ENCODE results near the gene BTBD9. TPM values are rescaled to one million over a fixed set of nuclear protein-coding genes. Genes with fewer than 3 reads are reported as not detected.

The BTBD9 gene
- total RNA-seq, 1 experiment from 2014 or later = 4.7 TPM

- Histone ChIP-seq H4K20me1 (ENCODE audit: insufficient read depth, low read depth, low read length) (0 out of 2 replicates have a peak, but pooled peaks cover 3% of the 10 kb centered on the region), H2AFZ (ENCODE audit: low read length) (no peak overlapping the region), H3K4me2 (ENCODE audit: low read depth, low read length, poor library complexity, severe bottlenecking) (no peak overlapping the region), H3K79me2 (ENCODE audit: low read length) (no peaks in the 10 kb centered on the region), H3K9me2 (replicated peaks; ENCODE audit: insufficient read depth, low read length) (no peaks in the 10 kb centered on the region), H3K9ac (ENCODE audit: low read length) (no peak overlapping the region), H3K4me3 (ENCODE audit: low read length) (no peak overlapping the region), H3K27me3 (ENCODE audit: low read length) (no peaks in the 10 kb centered on the region), H3K9me3 (ENCODE audit: low read length) (no peaks in the 10 kb centered on the region), H3K27ac (ENCODE audit: low read length) (no peak overlapping the region), H3K36me3 (ENCODE audit: insufficient read depth, low read length) (no peaks in the 10 kb centered on the region), H3K4me1 (ENCODE audit: low read length) (no peaks in the 10 kb centered on the region)
- DNase-seq = no peak
Measured at GRCh38 chr6:38216451-38216850, 423.3 kb downstream of the BTBD9 start.

- DNase-seq = no peak
- Histone ChIP-seq H3K9me2 (replicated peaks; ENCODE audit: insufficient read depth, low read length) (no peaks in the 10 kb centered on the region), H3K27me3 (ENCODE audit: low read length) (no peaks in the 10 kb centered on the region), H3K4me1 (ENCODE audit: low read length) (no peaks in the 10 kb centered on the region), H3K9ac (ENCODE audit: low read length) (no peak overlapping the region), H3K4me2 (ENCODE audit: low read depth, low read length, poor library complexity, severe bottlenecking) (no peak overlapping the region), H4K20me1 (ENCODE audit: insufficient read depth, low read depth, low read length) (0 out of 2 replicates have a peak, but pooled peaks cover 3% of the 10 kb centered on the region), H3K27ac (ENCODE audit: low read length) (no peak overlapping the region), H2AFZ (ENCODE audit: low read length) (no peak overlapping the region), H3K36me3 (ENCODE audit: insufficient read depth, low read length) (no peaks in the 10 kb centered on the region), H3K9me3 (ENCODE audit: low read length) (no peaks in the 10 kb centered on the region), H3K4me3 (ENCODE audit: low read length) (no peak overlapping the region), H3K79me2 (ENCODE audit: low read length) (no peaks in the 10 kb centered on the region)
Measured at GRCh38 chr6:38215651-38216311, 423.9 kb downstream of the BTBD9 start.

GRCh38 chr6:38215225-38215624 lies 424.5 kb downstream of the BTBD9 start:
- Histone ChIP-seq H3K4me1 (ENCODE audit: low read length) (no peaks in the 10 kb centered on the region), H2AFZ (ENCODE audit: low read length) (no peak overlapping the region), H3K27ac (ENCODE audit: low read length) (no peak overlapping the region), H4K20me1 (ENCODE audit: insufficient read depth, low read depth, low read length) (0 out of 2 replicates have a peak, but pooled peaks cover 3% of the 10 kb centered on the region), H3K27me3 (ENCODE audit: low read length) (no peaks in the 10 kb centered on the region), H3K9me3 (ENCODE audit: low read length) (no peaks in the 10 kb centered on the region), H3K4me3 (ENCODE audit: low read length) (no peak overlapping the region), H3K4me2 (ENCODE audit: low read depth, low read length, poor library complexity, severe bottlenecking) (no peak overlapping the region), H3K36me3 (ENCODE audit: insufficient read depth, low read length) (no peaks in the 10 kb centered on the region), H3K9me2 (replicated peaks; ENCODE audit: insufficient read depth, low read length) (no peaks in the 10 kb centered on the region), H3K79me2 (ENCODE audit: low read length) (no peaks in the 10 kb centered on the region), H3K9ac (ENCODE audit: low read length) (no peak overlapping the region)
- no peak for DNase-seq

- Histone ChIP-seq H3K9ac (ENCODE audit: low read length) (no peak overlapping the region), H3K4me1 (ENCODE audit: low read length) (no peaks in the 10 kb centered on the region), H3K36me3 (ENCODE audit: insufficient read depth, low read length) (no peaks in the 10 kb centered on the region), H3K27ac (ENCODE audit: low read length) (no peak overlapping the region), H3K27me3 (ENCODE audit: low read length) (no peaks in the 10 kb centered on the region), H4K20me1 (ENCODE audit: insufficient read depth, low read depth, low read length) (0 out of 2 replicates have a peak, but pooled peaks cover 3% of the 10 kb centered on the region), H2AFZ (ENCODE audit: low read length) (no peak overlapping the region), H3K4me3 (ENCODE audit: low read length) (no peak overlapping the region), H3K9me3 (ENCODE audit: low read length) (no peaks in the 10 kb centered on the region), H3K4me2 (ENCODE audit: low read depth, low read length, poor library complexity, severe bottlenecking) (no peak overlapping the region), H3K9me2 (replicated peaks; ENCODE audit: insufficient read depth, low read length) (no peaks in the 10 kb centered on the region), H3K79me2 (ENCODE audit: low read length) (no peaks in the 10 kb centered on the region)
- DNase-seq = no peak
Measured at GRCh38 chr6:38214159-38214558, 425.6 kb downstream of the BTBD9 start.

GRCh38 chr6:38213251-38213658 lies 426.5 kb downstream of the BTBD9 start:
- H3K36me3 ChIP-seq (ENCODE audit: insufficient read depth, low read length) = no peaks in the 10 kb centered on the region
- H4K20me1 ChIP-seq (ENCODE audit: insufficient read depth, low read depth, low read length) = 0 out of 2 replicates have a peak, but pooled peaks cover 3% of the 10 kb centered on the region
- no peaks in the 10 kb centered on the region for H3K9me2 ChIP-seq (replicated peaks; ENCODE audit: insufficient read depth, low read length)
- no peak overlapping the region for H3K4me2 ChIP-seq (ENCODE audit: low read depth, low read length, poor library complexity, severe bottlenecking)
- no peaks in the 10 kb centered on the region for H3K79me2 ChIP-seq (ENCODE audit: low read length)
- H2AFZ ChIP-seq (ENCODE audit: low read length) = no peak overlapping the region
- DNase-seq = no peak
- H3K4me1 ChIP-seq (ENCODE audit: low read length) = no peaks in the 10 kb centered on the region
- no peaks in the 10 kb centered on the region for H3K9me3 ChIP-seq (ENCODE audit: low read length)
- no peak overlapping the region for H3K9ac ChIP-seq (ENCODE audit: low read length)
- no peak overlapping the region for H3K4me3 ChIP-seq (ENCODE audit: low read length)
- H3K27ac ChIP-seq (ENCODE audit: low read length) = no peak overlapping the region
- no peaks in the 10 kb centered on the region for H3K27me3 ChIP-seq (ENCODE audit: low read length)

GRCh38 chr6:38212579-38212978 lies 427.1 kb downstream of the BTBD9 start:
- no peak overlapping the region for H2AFZ ChIP-seq (ENCODE audit: low read length)

DNA sequence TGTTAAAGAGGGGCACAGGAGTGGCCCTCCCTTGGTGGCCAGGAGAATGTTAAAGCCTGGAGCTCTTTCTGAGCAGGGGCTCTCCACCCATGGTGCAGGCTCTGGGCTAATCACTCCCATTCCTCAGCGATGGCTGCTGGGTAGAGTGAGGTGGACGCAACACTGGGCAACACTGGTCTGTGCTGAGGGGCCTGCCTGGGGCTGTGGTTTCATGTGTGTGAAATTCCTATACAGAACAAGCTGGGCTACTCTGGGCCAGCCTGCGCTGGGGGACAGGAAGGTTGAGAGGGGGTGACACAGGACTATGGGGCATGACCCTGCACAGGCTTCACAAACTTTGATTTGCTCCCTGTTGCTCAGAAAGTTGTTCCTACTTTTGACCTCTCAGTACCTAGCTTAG lies 427.6 kb downstream of the BTBD9 start:
- no peak overlapping the region for H3K4me3 ChIP-seq (ENCODE audit: low read length)
- no peaks in the 10 kb centered on the region for H3K36me3 ChIP-seq (ENCODE audit: insufficient read depth, low read length)
- DNase-seq = no peak
- H3K4me2 ChIP-seq (ENCODE audit: low read depth, low read length, poor library complexity, severe bottlenecking) = no peak overlapping the region
- no peaks in the 10 kb centered on the region for H3K79me2 ChIP-seq (ENCODE audit: low read length)
- H3K9me3 ChIP-seq (ENCODE audit: low read length) = no peaks in the 10 kb centered on the region
- no peaks in the 10 kb centered on the region for H3K9me2 ChIP-seq (replicated peaks; ENCODE audit: insufficient read depth, low read length)
- no peaks in the 10 kb centered on the region for H3K4me1 ChIP-seq (ENCODE audit: low read length)
- H2AFZ ChIP-seq (ENCODE audit: low read length) = no peak overlapping the region
- H4K20me1 ChIP-seq (ENCODE audit: insufficient read depth, low read depth, low read length) = 0 out of 2 replicates have a peak, but pooled peaks cover 3% of the 10 kb centered on the region
- no peaks in the 10 kb centered on the region for H3K27me3 ChIP-seq (ENCODE audit: low read length)
- H3K9ac ChIP-seq (ENCODE audit: low read length) = no peak overlapping the region
- no peak overlapping the region for H3K27ac ChIP-seq (ENCODE audit: low read length)

More at GRCh38 chr6:38212579-38212978, 427.1 kb downstream of the BTBD9 start:
- H3K9ac ChIP-seq (ENCODE audit: low read length) = no peak overlapping the region
- no peak overlapping the region for H3K4me3 ChIP-seq (ENCODE audit: low read length)
- no peaks in the 10 kb centered on the region for H3K4me1 ChIP-seq (ENCODE audit: low read length)
- no peaks in the 10 kb centered on the region for H3K9me2 ChIP-seq (replicated peaks; ENCODE audit: insufficient read depth, low read length)
- H3K27me3 ChIP-seq (ENCODE audit: low read length) = no peaks in the 10 kb centered on the region
- 0 out of 2 replicates have a peak, but pooled peaks cover 3% of the 10 kb centered on the region for H4K20me1 ChIP-seq (ENCODE audit: insufficient read depth, low read depth, low read length)
- no peak overlapping the region for H3K4me2 ChIP-seq (ENCODE audit: low read depth, low read length, poor library complexity, severe bottlenecking)
- H3K27ac ChIP-seq (ENCODE audit: low read length) = no peak overlapping the region
- H3K9me3 ChIP-seq (ENCODE audit: low read length) = no peaks in the 10 kb centered on the region
- no peaks in the 10 kb centered on the region for H3K36me3 ChIP-seq (ENCODE audit: insufficient read depth, low read length)
- DNase-seq = no peak
- no peaks in the 10 kb centered on the region for H3K79me2 ChIP-seq (ENCODE audit: low read length)

GRCh38 chr6:38209371-38210260 lies 430.1 kb downstream of the BTBD9 start:
- no peak overlapping the region for H3K27ac ChIP-seq (ENCODE audit: low read length)
- H4K20me1 ChIP-seq (ENCODE audit: insufficient read depth, low read depth, low read length) = 0 out of 2 replicates have a peak, but pooled peaks cover 3% of the 10 kb centered on the region
- no peaks in the 10 kb centered on the region for H3K4me1 ChIP-seq (ENCODE audit: low read length)
- H3K4me2 ChIP-seq (ENCODE audit: low read depth, low read length, poor library complexity, severe bottlenecking) = no peak overlapping the region
- H3K9me3 ChIP-seq (ENCODE audit: low read length) = no peaks in the 10 kb centered on the region
- H2AFZ ChIP-seq (ENCODE audit: low read length) = no peak overlapping the region
- no peaks in the 10 kb centered on the region for H3K9me2 ChIP-seq (replicated peaks; ENCODE audit: insufficient read depth, low read length)
- no peak overlapping the region for H3K9ac ChIP-seq (ENCODE audit: low read length)
- H3K27me3 ChIP-seq (ENCODE audit: low read length) = no peaks in the 10 kb centered on the region
- H3K36me3 ChIP-seq (ENCODE audit: insufficient read depth, low read length) = no peaks in the 10 kb centered on the region
- H3K79me2 ChIP-seq (ENCODE audit: low read length) = no peaks in the 10 kb centered on the region
- DNase-seq = no peak
- H3K4me3 ChIP-seq (ENCODE audit: low read length) = no peak overlapping the region

Measured in Karpas-422 (cell line).